SIG-M5 treated with dmso at 0.1 percent for 504 hours (cell line): ENCODE results near the gene RCSD1.

Source experiments
- DNase-seq: peaks from one replicate; lab custom pipeline; 2025; ENCODE audit not compliant: unreplicated experiment; lab: John Stamatoyannopoulos, UW

The RCSD1 gene

DNA sequence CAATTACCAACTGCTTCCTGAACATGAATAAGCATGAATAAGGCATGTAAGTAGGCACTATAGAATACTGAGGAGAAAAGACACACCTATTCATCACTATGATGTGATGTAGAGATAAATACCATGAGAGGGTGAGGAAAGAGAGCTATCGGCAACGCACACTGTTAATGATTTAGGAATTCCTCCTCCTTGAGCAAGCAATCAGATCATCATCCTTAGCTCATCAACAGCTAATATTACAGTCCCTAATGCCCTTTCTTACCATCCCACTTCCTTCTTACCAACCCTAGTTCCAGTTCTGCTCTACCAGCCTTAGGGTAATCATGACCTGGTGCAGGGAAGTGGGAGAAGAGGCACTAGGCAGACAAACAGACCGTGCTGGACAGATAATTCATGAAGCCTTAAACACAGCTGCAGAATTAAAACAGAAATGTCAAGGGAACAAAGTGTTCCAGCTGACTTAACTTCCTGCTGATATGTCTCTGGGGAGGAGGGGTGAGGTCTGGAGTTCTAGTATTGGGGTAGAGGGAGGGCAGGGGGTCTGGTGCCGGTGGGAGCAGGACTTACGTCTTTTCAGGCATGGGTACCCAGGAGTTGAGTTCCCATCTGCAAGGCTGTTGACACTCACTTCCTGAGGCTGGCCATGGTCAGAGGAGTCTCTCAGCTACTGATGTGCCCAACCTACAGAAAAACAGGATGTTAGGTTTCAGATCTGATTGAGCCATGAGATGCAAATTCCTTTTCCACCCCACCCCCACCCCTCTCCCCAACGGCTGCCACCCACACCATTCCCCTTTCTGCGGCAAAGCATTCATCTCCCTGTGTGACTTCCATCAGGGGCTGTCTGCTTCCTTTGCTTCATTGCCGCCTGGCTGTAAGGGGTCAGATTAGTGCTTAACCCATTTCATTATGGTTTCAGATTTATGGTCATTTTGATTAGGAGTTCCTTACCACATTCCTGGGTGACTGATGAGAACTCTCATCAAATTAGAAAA lies 12.6 kb upstream of the RCSD1 start:
- DNase-seq = peak; percentile 93

DNA sequence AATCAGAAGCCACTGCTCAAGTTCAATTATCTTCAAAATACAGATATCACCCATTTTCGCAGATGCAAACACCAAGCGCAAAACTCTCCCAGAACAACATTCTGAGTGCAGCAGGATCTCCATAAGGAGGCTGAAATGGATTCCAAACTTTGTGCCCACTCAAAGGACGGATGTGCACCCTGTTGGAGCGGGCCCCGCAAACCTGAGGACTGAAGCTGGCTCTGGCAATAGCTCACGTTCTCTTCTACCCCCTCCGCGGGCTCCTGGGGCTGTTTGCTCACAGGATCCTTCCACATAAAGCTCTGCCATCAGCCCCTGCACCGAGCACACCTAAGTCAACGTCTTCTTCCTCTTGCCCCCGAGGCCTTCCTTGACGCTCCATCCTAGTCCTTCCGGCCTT lies 11.7 kb upstream of the RCSD1 start:
- no peak for DNase-seq

DNA sequence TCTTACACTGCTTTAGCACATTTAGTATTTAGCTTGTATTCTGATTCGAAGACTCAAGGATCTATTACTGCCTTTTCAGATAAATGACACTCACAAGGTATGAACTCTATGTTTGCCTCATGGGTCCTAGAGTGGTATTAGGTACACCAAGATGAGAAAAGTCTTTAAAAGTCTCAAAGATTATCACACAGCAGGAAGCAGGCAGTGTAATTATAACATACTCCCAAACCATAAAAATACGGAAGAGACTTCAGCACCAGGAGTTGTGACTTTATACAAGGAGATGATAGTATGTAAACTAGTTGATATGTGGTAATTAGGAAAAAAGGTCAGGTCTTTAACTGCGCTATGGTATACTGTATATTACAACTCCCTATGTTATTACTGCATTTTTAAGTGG lies 11.2 kb upstream of the RCSD1 start:
- no peak for DNase-seq

DNA sequence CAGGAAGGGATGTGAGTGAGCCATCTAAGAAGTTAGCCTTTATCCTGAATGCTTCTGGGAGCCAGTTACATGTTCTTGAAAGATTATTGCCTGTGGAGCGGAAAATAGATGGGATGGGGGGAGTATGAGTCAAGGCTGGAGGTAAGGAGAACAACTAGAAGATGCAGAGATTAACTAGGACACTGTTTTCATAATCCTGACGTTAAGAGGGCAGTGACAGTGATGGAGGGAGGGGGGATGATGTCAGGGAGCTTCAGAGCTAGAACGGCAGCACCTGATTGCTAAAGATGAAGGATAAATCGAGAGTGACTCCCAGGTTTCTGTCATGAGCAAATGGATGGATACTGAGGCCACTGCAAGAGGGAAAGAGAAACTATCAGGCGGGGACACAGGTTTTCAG lies 10.0 kb upstream of the RCSD1 start:
- no peak for DNase-seq

DNA sequence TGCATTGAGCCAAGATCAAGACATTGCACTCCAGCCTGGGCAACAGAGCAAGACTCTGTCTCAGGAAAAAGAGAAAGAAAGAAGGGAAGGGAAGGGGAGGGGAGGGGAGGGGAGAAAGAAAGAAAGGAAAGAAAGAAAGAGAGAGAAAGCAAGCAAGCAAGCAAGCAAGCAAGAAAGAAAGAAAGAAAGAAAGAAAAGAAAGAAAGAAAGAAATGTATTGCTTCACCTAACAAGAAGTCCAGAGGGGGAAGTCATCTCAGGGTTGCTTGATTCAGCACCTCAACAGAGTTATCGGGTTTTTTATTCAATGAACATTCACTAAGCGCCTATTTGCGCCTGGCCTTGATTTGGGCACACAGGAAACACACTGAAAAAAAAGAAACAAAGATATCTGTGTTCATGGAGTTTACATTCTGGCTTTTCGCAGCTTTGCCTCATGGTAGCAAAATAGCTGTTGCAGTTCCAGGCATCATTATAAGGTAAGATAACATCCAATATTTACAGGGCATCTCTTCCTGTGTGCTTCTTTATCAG lies 8.2 kb upstream of the RCSD1 start:
- no peak for DNase-seq

DNA sequence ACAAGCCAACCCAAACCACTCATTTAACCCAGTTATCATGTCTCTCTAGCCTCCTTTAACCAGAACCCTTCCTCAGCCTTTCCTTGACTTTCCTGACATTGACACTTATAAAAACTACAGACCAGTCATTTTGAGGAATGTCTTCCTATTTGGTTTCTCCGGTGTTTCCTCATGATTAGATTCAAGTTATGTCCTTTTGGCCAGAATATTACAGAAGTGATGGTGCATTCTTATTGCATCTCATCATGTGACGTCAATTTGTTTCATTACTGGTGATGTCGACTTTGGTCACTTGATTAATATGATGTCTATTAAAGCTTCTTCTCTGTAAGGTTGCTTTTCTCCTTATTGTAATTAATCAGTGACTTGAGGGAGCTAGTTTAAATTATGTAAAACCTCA lies 6.1 kb upstream of the RCSD1 start:
- no peak for DNase-seq

DNA sequence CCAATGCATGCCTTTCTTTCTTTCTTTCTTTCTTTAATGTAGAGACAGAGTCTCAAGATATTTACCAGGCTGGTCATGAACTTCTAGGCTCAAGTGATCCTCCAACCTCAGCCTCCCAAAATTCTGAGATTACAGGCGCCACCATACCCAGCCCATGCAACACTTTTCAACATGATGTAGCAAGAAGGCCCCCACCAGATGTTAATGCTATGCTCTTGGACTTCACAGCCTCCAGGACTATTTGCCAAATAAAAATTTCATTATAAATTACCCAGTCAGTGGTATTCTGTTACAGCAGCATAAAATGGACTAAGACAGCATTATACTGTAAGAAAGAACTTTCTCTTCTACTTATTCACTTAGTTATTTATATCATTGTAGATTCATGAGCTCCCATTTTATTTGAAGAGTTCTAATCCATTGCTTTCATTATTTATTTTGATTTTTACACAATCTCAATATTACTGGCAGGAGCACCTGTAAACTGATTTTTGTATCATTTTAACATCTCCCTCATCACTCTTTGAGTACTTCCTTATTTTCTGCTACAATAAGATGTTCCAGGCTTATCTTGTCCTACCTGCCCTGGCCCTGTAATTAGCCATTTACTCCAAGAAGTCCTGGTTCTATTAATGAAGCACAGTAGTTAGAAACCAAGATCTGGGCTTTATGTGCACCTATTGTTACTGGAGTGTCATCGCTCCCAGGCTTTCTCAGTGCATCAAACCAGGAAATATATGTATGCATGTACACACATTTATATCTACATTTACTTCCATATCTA lies 4.8 kb upstream of the RCSD1 start:
- no peak for DNase-seq

DNA sequence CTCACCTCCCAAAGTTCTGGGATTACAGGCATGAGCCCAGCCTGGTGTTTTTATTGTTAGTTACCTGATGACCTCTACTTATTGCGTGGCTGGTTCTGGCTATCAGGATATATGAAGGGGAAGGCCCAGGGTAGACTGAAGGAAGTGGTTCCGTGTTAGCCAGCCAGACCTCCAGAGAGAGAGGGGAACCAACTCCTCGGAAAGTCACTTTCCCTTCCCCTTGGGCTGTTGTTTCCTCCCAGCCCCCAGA lies 2.5 kb upstream of the RCSD1 start:
- DNase-seq = peak; percentile 90

DNA sequence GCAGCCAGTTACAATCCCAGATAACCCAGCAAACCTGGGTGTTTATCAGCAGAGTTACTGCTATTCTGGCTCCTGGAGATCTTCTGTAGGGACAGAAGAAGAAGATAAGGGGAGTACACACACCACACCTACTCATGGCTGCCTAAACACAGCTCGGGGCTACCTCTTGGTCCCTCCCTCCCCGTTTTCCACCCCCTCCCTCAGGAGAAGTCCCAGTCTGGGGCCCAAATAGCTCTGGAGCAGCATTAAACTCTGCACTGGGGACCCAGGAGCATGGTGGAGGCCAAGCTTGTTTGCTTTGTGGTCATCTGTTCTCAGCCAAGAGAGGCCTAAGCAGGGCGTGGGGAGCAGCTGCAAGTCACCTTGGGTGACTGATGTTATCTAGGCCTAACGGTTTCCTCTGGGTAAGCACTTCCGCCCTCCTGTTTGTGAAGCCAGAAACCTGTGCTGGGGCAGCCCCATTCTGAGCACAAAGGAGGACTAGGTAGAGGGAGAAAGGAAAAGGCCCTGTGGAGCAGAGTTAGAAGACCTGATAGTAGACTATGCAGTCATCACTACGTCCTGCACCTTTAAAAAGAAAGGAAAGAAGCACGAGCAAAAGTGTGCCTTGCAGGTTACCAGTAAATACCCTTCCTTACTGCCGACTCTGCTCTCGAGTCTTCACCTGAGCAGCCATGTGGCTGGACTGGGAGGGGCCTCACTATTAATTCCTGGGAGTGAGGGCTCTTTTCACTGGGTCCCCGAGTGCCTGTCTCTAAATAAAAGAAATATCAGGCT lies 2.0 kb upstream of the RCSD1 start:
- DNase-seq = peak; percentile 91

DNA sequence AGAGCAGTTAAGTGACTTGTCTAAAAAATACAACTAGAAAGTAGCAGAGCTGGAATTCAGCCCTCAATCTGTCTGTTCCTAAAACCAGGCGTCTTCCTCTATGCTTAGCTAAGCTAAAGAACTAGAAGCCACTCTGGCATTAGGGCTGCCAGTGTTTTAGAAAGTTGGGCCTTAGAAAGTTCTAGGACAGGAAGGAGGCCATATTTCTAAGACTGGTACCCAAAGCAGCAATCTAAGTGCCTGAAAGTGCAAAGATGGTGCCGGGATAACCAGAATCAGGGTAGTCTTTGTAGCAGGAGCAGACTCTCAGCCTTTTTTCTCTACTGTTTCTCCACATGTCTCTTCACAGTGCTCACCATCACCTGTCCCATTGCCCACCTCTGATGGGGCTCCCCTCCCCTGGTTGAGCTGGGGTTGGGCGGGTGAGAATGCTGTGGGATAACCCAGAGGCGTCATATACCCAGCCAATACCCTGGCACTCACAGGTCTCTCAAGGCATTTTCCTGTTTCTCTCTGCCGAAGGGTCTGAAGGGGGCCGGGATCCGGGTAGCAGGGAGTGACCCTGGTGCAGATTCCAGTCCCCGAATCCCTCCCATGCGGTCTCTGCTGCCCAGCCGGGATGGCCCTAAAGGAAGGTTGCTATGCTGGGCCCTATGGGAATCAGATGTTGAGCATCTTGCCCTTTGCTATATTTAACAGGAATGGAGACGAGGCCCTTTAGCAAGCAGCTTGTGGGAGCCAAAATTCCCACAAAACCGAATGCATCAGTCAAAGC lies 1.1 kb upstream of the RCSD1 start:
- DNase-seq = no peak

DNA sequence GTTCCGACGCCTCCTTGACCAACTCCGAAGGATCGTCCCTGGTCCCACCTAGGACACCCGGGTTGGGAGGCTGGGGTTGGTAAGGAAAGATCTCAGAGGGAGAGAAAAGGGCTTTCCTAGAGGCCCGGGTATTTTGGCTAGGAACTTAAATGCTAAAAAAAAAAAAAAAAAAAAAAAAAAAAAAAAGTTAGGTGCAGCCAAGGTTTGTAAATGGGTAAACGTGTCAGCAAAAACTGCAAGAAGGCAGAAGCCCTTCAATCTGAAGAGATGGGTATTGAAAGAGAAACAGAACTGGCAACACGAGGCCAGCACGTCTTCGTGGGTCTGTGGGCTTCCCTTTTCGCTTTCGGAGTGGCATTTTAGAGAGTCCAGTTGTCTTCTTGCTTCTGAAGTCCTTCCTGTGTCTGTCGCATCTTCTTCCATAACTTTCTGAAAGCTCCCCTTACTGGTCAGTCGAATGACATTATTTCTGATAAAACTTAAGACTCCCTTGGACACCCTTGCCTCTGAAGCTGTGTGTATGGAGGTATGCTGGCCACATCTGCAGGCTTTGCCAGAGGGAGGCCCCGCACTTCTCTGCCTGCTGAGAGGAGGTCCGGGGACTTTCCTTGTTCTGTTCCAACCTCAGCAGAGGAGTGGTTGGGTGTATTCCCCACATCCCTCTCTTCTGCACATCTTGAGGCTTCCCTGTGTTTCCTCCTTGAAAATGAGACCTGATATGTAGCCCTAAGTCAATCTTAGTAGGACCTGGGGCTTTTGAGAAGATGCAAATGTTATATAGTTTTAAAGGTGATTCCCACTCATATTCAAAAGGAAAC lies 745 bp downstream of the RCSD1 start:
- DNase-seq = peak; percentile 65

DNA sequence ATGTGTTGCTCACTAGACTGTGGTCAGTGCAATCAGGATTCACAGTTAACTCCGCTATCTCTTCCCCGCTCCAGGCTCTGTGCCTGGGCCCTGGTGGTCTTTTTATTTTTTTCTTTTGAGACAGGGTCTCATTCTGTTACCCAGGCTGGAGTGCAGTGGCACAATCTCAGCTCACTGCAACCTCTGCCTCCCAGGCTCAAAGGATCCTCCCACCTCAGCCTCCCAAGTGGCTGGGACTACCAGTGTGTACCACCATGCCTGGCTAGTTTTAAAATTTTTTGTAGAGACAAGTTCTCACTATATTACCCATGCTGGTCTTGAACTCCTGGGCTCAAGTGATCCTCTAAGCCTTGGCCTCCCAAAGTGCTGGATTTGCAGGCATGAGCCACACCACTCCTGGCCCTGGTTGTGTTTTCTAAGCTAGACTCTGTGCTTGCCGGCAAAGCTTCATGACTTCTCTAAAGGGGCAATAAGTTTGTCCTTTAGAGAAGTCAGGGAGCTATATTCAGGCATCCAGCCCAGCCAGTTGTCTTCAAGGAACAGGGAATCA lies 1.4 kb downstream of the RCSD1 start:
- DNase-seq = no peak

DNA sequence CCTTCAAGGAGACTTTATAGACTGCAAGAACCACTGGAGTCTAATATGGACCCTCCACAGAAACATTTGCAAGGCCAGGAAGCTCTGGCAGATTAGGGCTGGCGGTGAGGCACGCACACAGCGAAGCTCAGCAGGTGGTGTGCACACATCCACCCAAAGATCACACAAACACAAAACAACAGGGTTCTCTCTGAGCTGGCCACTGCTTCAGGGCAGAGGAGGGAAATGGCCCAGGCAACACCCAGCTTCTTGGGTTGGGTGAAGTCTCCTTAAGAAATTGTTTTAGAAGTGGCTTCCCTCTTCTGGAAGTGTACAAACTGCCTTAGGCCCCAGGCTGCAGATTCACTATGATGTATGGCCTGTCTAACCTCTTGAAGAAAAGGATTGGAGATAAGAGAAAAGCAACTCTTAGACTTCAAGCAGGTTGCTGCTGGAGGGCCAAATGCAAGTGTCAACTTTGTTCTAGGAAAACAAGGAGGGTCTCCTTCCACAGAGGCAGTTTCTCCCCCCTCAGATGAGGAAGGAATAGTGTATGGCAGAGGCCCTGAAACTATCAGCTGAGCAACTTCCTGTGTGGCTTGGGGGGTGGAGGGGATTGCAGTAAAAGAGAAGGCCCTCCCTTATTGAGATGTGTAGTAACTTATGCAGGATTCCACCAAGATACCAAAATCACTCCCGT lies 2.0 kb downstream of the RCSD1 start:
- peak; percentile 97 for DNase-seq

DNA sequence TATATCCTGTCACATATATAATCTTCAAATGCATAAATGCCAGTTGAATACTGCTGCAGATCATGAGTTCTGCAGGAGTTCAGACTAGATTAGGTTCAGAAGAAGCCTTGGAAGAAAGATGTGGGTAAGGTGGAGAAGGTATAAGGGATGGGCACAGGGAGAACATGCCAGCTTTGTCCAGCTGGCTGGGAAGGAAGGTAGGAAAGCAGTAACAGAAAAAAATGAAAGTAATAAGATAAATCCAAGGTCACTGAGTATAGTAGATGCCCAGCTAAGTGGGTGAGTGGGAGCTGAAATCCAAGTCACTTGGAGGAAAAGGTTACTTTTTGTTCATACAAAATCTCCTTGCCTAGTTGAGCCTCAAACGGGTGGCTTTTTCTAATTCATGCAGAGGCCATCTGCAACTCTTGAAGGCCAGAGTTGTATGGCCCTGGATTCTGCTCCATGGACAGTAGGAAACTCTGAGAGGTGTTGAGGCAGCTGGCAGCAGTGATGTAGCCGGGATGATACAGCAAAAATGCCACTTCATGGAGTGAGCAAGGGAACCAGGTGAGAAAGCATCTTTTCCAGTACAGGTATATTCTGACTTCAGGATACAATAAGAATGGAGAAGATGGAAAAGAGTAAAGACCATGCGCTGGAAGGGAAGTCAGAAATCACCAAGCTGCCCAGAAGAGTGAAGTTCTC lies 3.4 kb downstream of the RCSD1 start:
- DNase-seq = no peak

DNA sequence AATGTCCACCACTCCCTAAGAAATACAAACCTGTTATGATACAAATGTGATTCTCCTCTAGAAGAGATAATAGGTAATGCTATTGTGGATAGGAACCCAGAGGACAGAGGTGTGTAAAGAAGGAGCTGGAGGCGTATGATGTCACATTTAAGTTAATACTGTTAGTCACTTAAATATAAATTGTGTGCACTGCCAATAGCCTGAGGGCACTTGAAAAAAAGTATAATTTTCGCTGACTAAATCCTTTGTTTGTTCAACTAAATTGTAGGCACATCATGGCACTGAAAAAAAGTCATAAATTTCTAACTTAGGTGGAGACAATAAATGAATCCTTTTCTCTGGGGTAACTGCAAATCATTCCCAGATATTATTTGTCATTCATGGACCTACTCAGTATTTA lies 4.4 kb downstream of the RCSD1 start:
- DNase-seq = no peak

DNA sequence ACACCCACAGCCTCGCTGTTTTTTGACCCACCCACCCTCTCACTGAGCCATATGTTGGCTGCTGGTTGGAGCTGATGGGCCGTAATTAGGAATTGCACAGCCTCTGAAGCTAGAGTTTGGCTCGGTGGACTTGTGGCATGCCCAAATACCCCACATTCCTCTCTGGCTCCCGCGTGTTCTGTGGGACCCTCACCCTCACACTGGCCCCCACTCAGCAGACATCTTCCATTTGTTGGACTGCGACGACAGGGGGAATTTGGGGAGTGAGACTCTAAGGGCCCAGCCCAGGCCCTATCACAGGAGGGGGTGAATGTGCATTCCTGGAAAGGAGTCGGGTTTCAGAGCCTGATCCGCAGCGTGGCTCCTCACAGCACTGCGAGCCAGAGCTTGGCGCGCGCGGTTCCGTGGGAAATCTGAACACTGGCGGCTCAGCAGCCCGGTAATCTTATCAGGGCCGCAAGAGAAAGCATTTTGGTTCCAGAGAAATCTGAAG lies 5.2 kb downstream of the RCSD1 start:
- no peak for DNase-seq

DNA sequence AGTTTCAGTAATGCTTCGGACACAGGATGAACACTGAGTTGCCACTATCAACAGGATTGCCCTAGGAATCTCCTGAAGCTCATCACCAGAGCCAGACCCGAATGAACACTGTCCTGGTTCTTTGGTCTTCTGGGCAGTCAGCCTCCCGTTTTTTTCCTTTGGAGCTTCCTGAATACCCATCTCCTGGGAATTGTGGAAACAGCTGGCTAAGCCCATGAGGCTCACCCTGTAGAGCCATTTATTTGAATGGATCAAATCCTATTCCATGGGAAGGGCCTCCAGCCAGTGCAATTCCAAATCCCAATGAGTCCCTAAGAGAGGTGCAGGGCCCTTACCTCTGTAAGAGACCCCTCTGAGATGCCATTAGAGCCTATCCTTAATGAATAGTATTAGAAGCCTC lies 5.9 kb downstream of the RCSD1 start:
- no peak for DNase-seq

DNA sequence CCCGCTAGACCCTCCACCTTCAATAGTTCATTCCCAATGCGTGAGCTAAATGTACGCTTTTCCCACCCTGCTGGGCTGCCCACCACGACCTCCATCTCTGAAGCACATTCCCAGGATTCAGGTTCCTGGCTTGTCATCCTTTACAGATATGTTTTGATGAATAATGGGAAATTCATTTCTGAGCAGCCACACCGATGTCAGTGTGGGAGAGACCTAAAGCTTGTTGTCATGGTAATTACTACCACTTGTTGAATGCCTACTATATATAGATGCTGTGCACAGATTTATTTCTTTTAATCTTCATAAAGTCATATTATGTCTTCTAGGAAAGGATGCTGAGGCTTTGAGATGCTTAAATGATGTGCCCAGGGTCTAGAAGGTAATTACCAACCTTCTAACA lies 8.0 kb downstream of the RCSD1 start:
- DNase-seq = no peak
